Measurements from ENCODE around the gene SLC25A30.

GRCh38 chr13:45454204-45454603 is 36.0 kb upstream of the SLC25A30 start:
- no peak for TF ChIP-seq ZBTB20 (CRISPR knock-in tag; IDR thresholded peaks at IDR 0.05; ENCODE audit: borderline replicate concordance, low read depth)
- TF ChIP-seq MYPOP (CRISPR knock-in tag; IDR thresholded peaks at IDR 0.05), result no peak
- TF ChIP-seq ZBTB7A (CRISPR knock-in tag; IDR thresholded peaks at IDR 0.05), result no peak
- no peak for TF ChIP-seq MBD4 (IDR thresholded peaks at IDR 0.05; ENCODE audit: borderline replicate concordance, low read length)
- no peak for TF ChIP-seq GPN1 (CRISPR knock-in tag; IDR thresholded peaks at IDR 0.05; ENCODE audit: borderline replicate concordance)
- TF ChIP-seq CHD2 (IDR thresholded peaks at IDR 0.05; ENCODE audit: low read depth, low read length), result no peak
- TF ChIP-seq ETV6 (CRISPR knock-in tag; conservative IDR thresholded peaks at IDR 0.05), result no peak
- TF ChIP-seq RAD21 (CRISPR knock-in tag; IDR thresholded peaks at IDR 0.05), result no peak
- TF ChIP-seq POLR2AphosphoS2 (IDR thresholded peaks at IDR 0.05; ENCODE audit: low read depth, low read length), result no peak
- TF ChIP-seq KLF6 (CRISPR knock-in tag; IDR thresholded peaks at IDR 0.05), result no peak
- no peak for TF ChIP-seq CCAR2 (optimal IDR thresholded peaks at IDR 0.05; ENCODE audit: low read depth, low read length)
- TF ChIP-seq POLR2A (IDR thresholded peaks at IDR 0.05; ENCODE audit: insufficient read depth in 1 of 2, low read depth in 2 of 2, low read length in 2 of 2), result no peak

Data from HepG2 (cell line).